Stimulated activated CD4-positive, alpha-beta T cell treated with anti-CD3 and anti-CD28 coated beads, Interleukin-15, amount 100 ng/mL, for 1 hour (primary cell): ENCODE measurements around the gene WDR70.
"Not testable (repeated sequence)": the region's sequence is repeated elsewhere in the genome, so short reads cannot be mapped to it uniquely, and the experiment has no call there.

ENCODE experiments used
- DNase-seq, 2 donors: peaks; one replicate each; pipeline ENCODE4 v3.0.0-alpha.2; 2020; ENCODE audit warnings: low read depth in 1 of 2, low spot score in 1 of 2

Gene WDR70

DNA sequence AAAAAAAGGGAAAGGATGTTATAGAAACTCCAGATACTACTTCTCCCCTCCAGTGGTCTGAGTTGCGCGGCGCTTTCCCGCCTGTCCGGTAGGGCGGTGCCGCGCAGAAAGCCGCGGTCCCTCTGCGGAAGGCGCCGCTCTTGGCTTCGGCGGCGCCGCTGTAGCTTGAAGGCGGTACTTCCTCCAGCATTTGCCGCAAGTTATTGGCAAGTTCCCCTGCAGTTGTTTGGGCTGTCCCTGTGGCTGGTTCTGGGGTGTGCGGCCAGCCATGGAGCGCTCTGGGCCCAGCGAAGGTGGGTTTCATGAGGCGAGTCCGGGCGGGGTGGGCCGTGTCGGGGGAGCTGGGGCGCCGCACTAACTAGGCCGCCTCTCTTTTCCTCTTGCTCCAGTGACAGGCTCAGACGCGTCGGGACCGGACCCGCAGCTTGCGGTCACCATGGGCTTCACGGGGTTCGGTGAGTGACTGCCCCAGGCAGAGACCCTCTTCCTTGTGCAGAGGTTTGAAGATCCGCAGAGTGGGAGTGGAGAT, at the start of gene WDR70:
Gene WDR70 (plus strand): TSS at position 219 of the 529 bp plus-strand sequence. CDS start 50 bp downstream, at position 269.
- peak; percentile 57 to 69 for DNase-seq

DNA sequence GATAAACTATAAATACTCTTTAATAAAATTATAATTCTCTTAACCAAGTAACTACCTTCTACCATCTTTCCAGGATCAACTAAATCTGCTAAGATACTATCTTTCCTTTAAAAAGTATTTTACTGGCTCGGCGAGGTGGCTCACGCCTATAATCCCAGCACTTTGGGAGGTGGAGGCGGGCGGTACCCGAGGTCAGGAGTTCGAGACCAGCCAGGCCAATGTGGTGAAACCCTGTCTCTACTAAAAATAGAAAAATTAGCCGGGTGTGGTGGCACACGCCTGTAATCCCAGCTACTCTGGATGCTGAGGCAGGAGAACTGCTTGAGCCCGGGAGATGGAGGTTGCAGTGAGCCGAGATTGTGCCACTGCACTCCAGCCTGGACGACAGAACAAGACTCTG, 44.4 kb upstream of the WDR70 start:
- not testable (repeated sequence) for DNase-seq

DNA sequence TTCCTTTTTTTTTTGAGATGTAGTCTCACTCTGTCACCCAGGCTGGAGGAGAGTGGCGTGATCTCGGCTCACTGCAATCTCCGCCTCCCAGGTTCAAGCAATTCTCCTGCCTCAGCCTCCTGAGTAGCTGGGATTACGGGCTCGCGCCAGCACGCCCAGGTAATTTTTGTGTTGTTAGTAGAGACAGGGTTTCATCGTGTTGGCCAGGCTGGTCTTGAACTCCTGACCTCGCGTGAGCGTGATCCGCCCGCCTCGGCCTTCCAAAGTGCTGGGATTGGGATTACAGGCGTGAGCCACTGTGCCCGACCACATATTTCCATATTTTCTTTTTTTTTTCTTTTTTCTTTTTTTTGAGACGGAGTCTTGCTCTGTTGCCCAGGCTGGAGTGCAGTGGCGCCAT, 36.4 kb upstream of the WDR70 start:
- not testable (repeated sequence) for DNase-seq

DNA sequence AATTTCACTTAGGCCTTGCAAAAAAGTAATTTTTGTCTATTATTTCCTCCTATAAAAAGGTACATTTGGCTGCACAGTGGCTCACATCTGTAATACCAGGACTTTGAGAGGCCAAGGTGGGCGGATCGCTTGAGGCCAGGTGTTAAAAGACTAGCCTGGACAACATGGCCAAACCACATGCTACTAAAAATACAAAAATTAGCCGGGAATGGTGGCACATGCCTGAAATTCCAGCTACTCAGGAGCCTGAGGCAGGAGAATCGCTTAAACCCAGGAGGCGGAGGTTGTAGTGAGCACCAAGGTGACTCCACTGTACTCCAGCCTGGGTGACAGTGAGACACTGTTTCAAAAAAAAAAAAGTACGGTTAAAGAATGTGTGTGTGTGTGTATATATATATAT, 24.0 kb upstream of the WDR70 start:
- DNase-seq = no peak

DNA sequence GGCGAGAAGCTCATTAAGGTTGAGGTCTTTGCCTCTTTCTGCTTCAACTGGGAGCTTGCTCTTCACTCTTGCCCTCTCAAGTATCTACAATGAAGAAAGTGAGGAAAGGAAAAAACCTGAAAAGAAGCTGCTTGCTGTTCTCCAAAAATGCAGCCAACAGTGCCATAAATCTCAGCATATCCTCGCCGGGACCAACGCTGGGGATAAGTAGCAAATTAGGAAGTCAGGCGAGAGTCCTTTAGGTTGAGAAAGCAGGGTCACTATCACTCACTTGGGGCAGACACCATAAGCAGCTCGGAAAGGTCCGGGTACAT, 8.6 kb upstream of the WDR70 start:
- no peak for DNase-seq

DNA sequence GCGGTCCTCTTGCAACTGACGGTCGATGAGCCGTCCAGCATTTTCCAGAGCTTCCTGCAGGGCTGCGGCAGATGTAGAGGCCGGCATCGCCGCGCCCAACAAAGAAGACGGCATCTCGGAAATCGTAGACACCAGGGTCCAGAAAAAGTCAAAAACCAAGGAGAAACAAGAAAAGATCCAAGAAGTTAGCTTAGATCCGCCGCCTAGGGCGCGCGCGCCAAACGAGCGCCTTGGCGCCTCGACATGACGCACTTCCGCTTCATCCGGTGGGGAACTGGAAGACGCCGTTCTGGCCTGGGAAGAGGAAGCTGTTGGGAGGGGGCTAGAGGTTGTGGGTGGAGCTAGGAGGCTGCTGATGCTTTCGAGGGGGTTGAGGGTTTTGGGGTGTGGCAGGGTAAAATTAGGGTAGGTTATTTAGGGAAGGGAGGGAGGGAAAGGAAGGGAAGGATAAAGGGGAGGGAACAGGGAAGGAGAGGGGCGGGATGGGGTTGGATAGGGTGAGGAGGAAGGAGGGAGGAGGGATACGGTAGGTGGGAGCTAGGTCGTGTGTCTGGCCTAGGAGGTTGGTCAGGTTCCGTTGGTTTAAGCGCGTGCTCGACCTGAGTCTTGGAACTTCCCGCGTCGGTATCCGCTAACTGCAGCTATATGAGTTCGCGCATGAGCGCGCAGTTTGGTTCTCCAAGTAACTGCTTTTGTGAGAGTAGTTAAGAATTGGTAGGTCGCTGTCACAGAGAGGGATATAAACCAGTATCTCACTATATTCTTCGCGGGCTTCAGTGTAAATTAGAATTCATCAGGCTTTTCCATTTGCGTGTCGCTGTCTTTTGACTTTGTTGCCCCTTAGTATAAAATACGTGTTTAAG, 8.0 kb upstream of the WDR70 start, which contains the start of gene NUP155:
Gene NUP155 (minus strand): TSS at position 243 of the 863 bp plus-strand sequence. CDS start 129 bp downstream, at position 114.
- DNase-seq = peak; percentile 63 to 76

DNA sequence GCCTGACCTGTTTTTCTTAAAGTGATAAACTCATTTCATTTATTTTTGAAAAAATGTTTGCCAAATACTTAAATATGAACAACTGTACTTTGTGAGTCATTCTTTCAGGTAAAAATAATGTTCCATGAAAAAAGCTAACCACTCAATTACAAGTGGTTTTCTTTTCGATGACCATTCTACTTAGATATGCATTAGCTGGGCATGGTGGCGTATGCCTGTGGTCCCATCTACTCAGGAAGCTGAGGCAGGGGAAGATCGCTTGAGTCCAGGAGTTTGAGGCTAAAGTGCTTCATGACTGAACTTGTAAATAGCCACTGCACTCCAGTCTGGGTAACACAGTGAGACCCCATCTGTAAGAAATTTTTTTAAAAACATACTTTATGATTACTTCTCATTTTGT, 4.0 kb upstream of the WDR70 start:
- no peak for DNase-seq

DNA sequence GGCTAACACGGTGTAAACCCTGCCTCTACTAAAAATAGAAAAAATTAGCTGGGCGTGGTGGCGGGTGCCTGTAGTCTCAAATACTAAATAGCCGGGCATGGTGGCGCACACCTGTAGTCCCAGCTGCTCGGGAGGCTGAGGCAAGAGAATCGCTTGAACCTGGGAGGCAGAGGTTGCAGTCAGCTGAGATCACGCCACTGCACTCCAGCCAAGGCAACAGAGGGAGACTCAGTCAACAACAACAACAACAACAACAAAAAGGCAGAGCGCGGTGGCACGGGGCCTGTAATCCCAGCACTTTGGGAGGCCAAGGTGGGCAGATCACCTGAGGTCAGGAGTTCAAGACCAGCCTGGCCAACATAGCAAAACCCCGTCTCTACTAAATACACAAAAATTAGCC, 1.1 kb upstream of the WDR70 start:
- DNase-seq = not testable (repeated sequence)

DNA sequence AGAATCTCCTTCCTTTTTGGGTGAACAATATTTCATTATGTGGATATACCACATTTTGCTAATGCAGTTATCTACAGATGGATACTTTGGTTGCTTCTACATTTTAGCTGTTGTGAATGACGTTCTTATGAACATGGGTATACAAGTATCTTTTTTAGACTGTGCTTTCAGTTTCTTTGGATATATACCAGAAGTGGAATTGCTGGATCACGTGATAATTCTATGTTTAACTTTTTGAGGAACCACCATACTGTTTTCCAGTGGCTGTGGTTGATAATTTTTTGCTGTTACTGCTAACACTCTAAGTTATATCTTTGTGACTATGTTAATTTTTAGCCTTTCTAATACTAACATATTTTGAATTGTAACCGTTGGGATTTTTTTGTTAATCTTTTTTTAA, 12.5 kb downstream of the WDR70 start:
- DNase-seq = no peak

DNA sequence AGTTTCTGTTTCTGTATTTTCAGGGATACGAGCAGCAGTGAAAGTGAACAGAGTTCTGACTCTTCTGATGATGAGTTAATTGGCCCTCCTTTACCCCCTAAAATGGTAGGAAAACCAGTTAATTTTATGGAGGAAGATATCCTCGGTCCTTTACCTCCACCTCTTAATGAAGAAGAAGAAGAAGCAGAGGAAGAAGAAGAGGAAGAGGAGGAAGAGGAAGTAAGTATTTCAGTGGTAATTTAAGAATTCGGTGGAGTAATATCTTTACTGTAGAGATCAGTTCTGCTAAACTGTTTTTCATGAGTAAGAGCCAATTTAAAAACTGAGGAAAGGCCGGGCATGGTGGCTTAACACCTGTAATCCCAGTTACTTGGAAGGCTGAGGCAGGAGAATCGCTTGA, 17.2 kb downstream of the WDR70 start:
- no peak for DNase-seq

DNA sequence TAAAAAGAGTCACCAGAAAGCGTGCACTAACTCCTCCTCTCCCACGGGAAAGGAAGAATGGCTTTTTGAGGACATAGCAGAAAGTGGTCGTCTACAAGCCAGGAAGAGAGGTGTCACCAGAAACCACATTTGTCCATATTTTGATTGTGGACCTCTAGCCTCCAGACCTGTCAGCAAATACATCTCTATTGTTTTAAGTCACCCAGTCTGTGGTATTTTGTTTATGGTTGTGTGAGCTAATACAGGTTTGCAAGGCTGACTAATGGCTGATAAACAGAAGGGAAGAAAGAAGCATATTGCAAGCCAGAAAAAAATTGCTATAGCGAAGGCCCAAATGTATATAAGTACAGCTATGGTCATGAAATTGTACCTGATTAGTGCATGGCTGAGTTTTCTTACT, 21.4 kb downstream of the WDR70 start:
- no peak for DNase-seq

DNA sequence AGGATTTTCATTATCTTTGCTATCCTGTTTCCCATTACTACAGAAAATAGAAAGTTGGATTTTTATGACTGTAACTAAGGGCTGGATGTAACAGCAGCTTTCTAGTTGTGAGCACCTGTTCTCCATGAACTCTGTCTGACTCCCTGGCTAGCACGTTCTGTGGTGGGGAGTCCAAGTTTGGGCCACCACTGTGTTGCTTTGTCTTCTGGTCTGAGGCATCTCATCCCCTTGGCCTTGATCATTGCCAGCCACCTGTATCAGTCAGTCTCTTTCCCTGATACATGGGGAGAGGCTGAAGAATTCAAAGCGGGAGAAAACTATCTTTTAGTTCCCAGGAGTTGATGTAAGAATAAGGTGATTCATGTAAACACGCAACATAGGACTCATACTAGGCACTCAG, 33.4 kb downstream of the WDR70 start:
- no peak for DNase-seq

DNA sequence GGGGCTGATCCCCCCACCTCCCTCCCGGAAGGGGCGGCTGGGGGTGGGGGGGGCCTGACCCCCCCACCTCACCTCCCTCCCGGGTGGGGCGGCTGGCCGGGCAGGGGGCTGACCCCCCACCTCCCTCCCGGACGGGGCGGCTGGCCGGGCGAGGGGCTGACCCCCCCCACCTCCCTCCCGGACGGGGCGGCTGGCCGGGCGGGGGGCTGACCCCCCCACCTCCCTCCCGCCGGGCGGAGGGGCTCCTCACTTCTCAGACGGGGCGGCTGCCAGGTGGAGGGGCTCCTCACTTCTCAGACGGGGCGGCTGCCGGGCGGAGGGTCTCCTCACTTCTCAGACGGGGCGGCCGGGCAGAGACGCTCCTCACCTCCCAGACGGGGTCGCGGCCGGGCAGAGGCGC, 36.3 kb downstream of the WDR70 start:
- DNase-seq = not testable (repeated sequence)

DNA sequence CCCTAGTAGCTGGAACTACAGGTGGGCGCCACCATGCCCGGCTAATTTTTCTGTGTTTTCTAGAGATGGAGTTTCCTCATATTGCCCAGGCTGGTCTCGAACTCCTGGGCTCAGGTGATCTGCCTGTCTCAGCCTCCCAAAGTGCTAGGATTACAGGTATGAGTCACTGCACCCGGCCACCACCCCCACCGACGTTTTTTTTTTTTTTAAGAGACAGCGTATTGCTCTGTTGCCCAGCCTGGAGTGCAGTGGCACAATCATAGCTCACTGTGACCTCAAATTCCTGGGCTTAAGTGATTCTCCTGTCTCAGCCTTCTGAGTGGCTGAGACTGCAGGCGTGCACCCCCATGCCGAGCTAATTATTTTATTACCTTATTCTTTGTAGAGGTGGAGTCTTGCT, 38.2 kb downstream of the WDR70 start:
- DNase-seq = no peak

DNA sequence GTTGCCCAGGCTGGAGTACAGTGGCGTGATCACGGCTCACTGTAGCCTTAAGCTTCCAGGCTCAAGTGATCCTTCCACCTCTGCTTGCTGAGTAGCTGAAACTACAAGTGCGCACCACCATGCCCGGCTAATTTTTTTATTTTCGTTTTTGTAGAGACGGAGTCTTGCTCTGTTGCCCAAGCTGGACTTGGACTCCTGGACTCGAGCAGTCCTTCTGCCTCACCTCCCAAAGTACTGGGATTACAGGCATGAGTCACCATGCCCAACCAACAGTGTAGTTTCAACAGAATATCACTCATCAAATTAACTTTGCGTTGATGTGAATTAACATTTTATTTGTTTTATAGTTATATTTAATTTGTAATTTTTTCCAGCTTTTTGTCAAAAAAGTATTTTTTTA, 45.3 kb downstream of the WDR70 start:
- DNase-seq = no peak

DNA sequence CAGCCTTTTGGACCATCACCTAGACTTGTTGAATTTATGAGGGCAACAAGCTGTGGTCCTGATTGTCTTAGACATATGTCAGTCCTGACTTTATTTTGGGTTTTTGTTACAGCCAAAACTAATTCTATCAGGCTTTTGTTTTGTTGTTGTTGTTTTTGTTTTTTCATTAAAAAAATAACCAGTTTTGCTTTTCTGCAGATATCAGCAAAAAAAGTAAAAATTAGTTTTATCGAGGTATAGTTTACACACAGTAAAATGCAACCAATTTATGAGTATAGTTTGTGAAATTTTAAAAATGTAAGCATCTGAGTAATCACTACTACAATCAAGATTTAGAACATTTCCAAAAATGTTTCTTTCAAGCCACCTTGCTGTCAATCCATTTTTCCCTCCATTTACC, 48.9 kb downstream of the WDR70 start:
- no peak for DNase-seq

DNA sequence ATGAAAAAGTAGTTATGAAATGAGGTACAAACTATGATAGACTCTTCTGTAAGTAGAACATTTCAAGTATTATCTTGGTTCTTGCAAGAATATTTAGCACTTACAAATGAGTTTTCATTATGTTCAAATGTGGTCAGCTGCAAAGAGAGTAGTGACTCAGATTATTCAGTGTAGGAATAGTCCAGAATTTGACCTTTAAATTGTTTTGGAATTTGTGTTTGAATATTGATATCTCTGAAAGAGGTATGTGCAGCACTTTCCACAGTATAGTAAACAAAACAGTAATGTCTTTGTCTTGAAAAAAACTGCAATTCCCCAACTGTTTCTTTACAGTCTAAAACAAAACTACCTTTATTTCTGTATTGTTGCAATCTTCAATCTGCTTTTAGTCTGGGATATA, 56.1 kb downstream of the WDR70 start:
- no peak for DNase-seq

DNA sequence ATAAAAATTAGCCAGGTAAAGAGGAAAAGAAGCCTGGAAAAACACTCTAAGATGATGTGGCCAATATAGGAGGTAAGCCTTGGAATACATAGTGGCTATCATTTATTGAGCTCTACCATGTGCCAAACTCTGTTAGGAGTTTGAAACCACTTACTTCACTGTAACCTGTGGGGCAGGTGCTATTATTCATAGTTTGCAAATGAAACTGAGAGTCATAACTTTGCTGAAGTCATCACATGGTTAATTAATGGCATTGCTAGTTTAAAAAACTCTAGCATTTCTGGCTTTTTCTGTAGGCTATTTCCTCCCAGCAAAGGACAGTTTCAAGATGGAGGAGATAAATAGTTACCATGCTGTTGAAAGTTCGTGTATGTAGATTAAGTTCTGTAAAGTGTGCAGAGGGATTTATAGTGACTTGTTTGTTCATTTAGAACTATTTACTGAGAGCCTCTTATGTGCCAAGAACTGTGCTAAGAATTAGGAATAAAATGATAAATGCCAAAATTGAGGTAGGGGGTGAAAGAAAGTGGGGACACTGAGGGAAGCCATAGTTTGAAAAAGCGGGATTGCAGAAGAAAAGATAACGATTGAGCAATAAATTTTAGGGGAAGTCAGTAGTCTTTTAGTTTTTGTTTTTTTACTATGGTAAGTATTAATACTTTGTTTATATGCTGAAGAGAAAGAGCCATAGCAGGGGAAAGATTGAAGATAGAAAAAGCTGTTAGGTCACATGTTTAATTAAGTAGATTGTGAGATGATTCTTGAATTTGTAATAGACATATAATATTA, 57.2 kb downstream of the WDR70 start:
- DNase-seq = no peak

DNA sequence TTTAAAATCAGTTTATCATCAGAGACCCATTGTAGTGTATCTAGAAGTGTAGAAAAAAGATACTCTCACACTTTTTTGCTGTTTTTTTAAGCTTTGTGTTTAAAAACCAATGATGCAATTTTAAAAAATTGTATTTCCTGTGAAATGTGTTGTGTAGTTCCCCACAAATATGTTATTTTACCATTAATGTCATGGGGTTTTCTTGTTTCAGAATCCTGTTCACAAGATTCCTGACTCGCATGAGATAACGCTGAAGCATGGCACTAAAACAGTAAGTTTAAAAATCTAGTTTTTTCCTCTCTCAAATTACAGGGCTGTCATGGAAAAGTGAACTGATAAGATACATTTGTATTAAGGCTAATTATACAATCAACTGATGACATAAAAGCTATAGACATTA, 58.6 kb downstream of the WDR70 start:
- DNase-seq = no peak

DNA sequence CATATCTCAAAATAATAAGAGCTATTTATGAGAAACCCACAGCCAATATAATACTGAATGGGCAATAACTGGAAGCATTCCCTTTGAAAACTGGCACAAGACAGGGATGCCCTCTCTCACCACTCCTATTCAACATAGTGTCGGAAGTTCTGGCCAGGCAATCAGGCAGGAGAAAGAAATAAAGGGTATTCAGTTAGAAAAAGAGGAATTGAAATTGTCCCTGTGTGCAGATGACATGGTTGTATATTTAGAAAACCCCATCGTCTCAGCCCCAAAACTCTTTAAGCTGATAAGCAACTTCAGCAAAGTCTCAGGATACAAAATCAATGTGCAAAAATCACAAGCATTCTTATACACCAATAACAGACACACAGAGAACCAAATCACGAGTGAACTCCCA, 66.7 kb downstream of the WDR70 start:
- not testable (repeated sequence) for DNase-seq

DNA sequence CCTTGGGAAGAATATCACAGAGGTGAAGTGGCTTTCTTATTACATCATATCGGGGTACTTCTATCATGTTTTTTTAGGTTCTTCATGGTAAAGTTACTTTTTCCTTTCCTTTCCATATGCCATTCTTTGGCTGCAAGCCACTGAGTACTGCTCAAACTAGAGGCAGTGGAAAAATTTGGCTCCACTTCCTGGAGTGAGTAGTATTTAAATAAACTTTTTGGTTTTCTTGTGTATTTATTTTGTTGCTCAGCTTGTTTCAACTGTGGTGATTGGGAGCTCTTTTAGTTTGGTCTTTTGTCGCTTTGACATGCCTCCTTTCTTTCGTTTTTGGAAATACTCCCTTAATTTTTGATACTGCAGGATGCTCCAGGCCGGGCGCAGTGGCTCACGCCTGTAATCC, 69.8 kb downstream of the WDR70 start:
- DNase-seq = no peak

DNA sequence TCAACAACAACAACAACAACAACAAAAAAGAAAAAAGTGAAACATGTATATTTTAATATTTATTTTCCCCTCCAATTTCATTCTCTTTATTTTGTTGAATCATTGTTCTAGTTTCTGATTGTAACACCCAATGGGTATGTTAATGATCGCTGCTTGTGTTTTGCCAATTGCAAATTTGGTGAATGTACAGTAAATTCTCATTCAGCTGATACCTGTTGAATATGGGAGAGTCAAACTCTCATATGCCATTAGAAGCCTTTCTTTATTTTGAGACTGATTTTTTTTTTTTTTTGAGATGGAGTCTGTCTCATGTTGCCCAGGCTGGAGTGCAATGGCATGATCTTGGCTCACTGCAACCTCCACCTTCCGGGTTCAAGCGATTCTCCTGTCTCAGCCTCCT, 72.9 kb downstream of the WDR70 start:
- not testable (repeated sequence) for DNase-seq
